Activated T-cell treated with anti-CD3 and anti-CD28 coated beads, Interleukin-2, amount 50 U/mL, for 24 hours (primary cell): ENCODE measurements around the gene NOXO1.
A peak's percentile ranks its signal among the peaks of the same experiment; 100 is the strongest.

Source experiments
- DNase-seq: peaks from one replicate; pipeline ENCODE4 v3.0.0-alpha.2; 2020
- H3K27ac Mint-ChIP-seq: 2 replicates; pipeline ENCODE4 v1.8.0; 2020; ENCODE audit warnings: mild to moderate bottlenecking, mixed read lengths
- H3K27me3 Mint-ChIP-seq: 2 replicates; pipeline ENCODE4 v1.8.0; 2020; ENCODE audit warnings: mixed read lengths
- H3K36me3 Mint-ChIP-seq: 2 replicates; pipeline ENCODE4 v1.8.0; 2020; ENCODE audit warnings: low read depth, mixed read lengths
- H3K4me1 Mint-ChIP-seq: 2 replicates; pipeline ENCODE4 v1.8.0; 2020; ENCODE audit warnings: low read depth, mixed read lengths
- H3K4me3 Mint-ChIP-seq: 2 replicates; pipeline ENCODE4 v1.8.0; 2020; ENCODE audit warnings: mild to moderate bottlenecking, moderate library complexity, mixed read lengths
- H3K9me3 Mint-ChIP-seq: 2 replicates; pipeline ENCODE4 v1.8.0; 2020; ENCODE audit warnings: mixed read lengths

Gene NOXO1, protein sequence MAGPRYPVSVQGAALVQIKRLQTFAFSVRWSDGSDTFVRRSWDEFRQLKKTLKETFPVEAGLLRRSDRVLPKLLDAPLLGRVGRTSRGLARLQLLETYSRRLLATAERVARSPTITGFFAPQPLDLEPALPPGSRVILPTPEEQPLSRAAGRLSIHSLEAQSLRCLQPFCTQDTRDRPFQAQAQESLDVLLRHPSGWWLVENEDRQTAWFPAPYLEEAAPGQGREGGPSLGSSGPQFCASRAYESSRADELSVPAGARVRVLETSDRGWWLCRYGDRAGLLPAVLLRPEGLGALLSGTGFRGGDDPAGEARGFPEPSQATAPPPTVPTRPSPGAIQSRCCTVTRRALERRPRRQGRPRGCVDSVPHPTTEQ

DNA sequence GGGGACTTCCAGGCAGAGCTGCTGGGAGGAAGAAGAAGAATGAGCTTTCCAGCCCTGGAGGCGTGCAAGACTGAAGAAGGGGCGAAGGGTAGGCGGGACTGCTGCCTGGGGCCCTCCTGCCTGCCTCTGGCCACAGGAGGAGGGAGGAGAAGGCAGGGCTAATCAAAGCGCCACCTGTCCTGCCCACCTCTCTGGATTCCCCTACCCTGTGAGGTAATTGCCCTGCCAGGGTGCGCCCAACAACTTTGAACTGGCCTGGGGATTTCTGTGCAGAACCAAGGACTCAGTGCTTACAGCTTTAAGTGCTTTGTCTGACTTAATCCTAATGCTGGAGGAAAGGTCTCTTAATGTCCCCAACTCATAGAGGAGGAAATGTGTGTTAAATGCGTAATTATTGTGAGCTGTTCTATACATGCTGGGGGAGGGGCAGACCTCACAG lies at the start of gene NOXO1:
Gene NOXO1, minus strand, starts transcription at position 72 of the 439 bp plus-strand sequence. CDS start 290 bp downstream, outside the sequence.
- Mint-ChIP-seq H3K4me3 (no peak within 1 kb of the TSS), H3K27ac (peak within 1 kb of the TSS; percentile 66), H3K9me3 (no peaks in the 10 kb centered on the region), H3K27me3 (peaks cover 39% of the 10 kb centered on the region), H3K4me1 (peaks cover 20% of the 10 kb centered on the region), H3K36me3 (peaks cover 43% of the 10 kb centered on the region)
- DNase-seq = no peak

DNA sequence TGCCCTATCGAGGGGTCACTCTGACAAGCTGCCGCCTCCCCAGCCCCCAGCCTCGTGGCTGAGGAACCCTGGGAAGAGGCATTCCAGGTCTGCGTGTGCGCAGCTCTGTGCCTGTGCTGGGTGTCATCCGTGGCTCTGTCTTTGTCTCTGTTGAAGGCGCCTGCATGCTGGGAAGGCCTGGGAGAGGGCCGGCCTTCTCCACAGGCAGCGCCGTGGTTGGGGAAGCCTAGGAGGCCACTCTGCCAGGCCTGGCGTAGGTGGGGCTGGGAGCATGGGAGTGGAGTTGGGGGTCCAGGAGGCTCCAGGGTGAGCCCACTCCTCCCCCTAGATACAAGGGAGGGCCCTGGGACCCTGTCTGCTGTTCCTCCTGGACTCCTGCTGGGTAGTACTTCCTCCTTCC lies 48.8 kb upstream of the NOXO1 start:
- Mint-ChIP-seq H3K36me3 (no peaks in the 10 kb centered on the region), H3K4me1 (peaks cover 9% of the 10 kb centered on the region), H3K27me3 (peaks cover 15% of the 10 kb centered on the region), H3K4me3 (no peak overlapping the region), H3K27ac (no peak overlapping the region), H3K9me3 (no peaks in the 10 kb centered on the region)
- no peak for DNase-seq

DNA sequence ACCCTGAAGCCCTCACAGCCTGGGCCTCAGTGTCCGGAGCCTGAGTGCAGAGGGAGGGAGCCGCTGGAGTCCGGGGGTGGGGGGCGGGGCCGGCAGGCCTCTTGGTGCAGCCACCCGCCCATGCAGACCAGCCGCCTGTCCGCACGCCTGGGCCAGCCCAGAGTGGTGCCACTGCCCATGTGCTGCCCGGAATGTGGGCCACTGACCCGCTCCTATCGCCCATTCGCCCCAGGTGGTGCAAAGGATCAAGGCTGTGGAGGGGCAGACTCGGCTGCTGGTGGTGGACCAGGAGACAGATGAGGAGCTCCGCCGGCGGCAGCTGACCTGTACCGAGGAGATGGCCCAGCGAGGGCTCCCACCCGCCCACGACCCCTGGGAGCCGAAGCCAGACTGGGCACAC lies 48.1 kb upstream of the NOXO1 start:
- no peaks in the 10 kb centered on the region for H3K9me3 Mint-ChIP-seq
- peaks cover 15% of the 10 kb centered on the region for H3K27me3 Mint-ChIP-seq
- no peak overlapping the region for H3K4me3 Mint-ChIP-seq
- H3K36me3 Mint-ChIP-seq = no peaks in the 10 kb centered on the region
- DNase-seq = no peak
- H3K4me1 Mint-ChIP-seq = peaks cover 9% of the 10 kb centered on the region
- no peak overlapping the region for H3K27ac Mint-ChIP-seq

- no peak for DNase-seq
- H3K4me1 Mint-ChIP-seq = peaks cover 12% of the 10 kb centered on the region
- H3K4me3 Mint-ChIP-seq = no peak overlapping the region
- H3K36me3 Mint-ChIP-seq = no peaks in the 10 kb centered on the region
- H3K27ac Mint-ChIP-seq = no peak overlapping the region
- peaks cover 17% of the 10 kb centered on the region for H3K27me3 Mint-ChIP-seq
- H3K9me3 Mint-ChIP-seq = no peaks in the 10 kb centered on the region
These were observed 47.5 kb upstream of the NOXO1 start for GRCh38 chr16:2028620-2029220.

- Mint-ChIP-seq H3K9me3 (no peaks in the 10 kb centered on the region), H3K36me3 (no peaks in the 10 kb centered on the region), H3K4me3 (no peak overlapping the region)
These were observed 46.9 kb upstream of the NOXO1 start for GRCh38 chr16:2028146-2028545.

DNA sequence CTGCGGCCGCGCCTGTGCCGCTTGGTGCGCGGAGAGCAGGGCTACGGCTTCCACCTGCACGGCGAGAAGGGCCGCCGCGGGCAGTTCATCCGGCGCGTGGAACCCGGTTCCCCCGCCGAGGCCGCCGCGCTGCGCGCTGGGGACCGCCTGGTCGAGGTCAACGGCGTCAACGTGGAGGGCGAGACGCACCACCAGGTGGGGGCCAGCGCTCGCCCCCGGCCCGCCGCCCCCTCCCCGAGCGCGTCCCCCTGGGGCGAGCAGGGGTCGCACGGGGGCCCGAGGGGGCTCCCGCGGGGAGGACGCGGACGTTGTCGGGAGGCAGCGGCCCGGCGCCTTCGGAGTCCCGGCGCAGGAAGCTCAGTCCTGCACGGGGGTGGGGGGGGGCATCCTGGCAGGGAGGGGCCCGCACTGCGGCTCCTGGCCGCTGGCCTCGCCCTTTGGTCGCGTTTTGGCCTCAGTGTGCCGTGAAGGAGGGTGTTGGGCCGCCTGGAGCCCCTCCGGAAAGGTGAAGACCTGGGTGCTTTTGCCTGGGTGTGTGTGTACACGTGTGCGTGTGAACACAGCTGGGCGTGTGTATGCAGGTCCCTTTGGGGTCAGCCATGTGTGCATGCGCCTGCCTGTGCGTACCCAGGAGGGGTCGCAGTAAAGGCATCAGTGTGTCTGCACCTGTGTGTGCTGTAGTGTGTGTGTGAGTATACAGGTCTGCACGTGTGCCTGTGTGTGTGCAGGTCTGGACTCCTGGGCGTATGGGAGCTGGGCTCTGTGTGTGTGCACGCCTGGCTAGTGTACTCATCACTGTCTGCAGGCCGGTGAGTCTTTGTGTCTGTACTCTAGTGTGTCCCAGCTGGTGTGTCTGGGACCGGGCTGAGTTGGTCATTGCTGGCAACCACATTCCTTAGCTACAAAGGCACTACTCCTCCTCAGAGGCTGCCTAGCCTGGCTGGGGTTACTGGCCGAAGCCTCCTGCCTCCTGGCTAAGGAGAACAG lies 46.0 kb upstream of the NOXO1 start:
- Mint-ChIP-seq H3K27ac (no peak overlapping the region), H3K4me1 (peaks cover 21% of the 10 kb centered on the region), H3K9me3 (no peaks in the 10 kb centered on the region), H3K4me3 (peak overlapping the region; percentile 60), H3K36me3 (no peaks in the 10 kb centered on the region), H3K27me3 (peaks cover 25% of the 10 kb centered on the region)
- DNase-seq = peak; percentile 57

More at GRCh38 chr16:2028146-2028545, 46.9 kb upstream of the NOXO1 start:
- H3K27ac Mint-ChIP-seq = no peak overlapping the region
- H3K4me1 Mint-ChIP-seq = peaks cover 14% of the 10 kb centered on the region
- no peak for DNase-seq
- peaks cover 17% of the 10 kb centered on the region for H3K27me3 Mint-ChIP-seq

DNA sequence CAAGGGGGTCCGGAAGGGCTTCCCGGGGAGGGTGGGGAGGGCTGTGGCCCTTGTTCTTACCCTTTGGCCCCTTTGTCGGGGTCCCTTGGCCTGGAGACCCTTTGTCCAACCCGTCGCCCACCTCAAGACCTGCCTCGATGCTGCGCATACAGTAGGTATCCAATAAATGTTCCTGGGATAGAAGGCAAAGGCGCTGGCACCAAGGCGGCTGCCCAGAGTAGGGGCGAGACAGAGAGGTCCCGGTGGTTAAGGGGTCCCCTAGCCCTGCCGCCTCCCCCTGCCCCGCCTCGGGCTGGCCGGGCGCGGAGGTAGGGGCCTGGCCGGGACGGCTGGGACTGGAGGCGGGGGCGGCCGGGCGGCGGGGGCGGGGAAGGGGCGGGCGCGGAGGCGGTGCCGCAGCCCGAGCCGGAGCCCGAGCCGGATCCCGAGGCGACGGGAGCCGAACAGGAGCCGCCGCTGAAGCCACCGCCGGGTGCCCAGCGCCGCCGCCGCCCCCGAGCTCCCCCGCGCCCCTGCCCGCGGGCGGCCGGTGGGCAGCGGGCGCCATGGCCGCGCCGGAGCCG lies 45.3 kb upstream of the NOXO1 start, which contains the start of gene NHERF2:
Gene NHERF2, plus strand, starts transcription at position 442 of the 563 bp plus-strand sequence. Its CDS starts 104 bp downstream, at position 546.
- H3K27ac Mint-ChIP-seq = no peak within 1 kb of the TSS
- peak; percentile 51 for DNase-seq

DNA sequence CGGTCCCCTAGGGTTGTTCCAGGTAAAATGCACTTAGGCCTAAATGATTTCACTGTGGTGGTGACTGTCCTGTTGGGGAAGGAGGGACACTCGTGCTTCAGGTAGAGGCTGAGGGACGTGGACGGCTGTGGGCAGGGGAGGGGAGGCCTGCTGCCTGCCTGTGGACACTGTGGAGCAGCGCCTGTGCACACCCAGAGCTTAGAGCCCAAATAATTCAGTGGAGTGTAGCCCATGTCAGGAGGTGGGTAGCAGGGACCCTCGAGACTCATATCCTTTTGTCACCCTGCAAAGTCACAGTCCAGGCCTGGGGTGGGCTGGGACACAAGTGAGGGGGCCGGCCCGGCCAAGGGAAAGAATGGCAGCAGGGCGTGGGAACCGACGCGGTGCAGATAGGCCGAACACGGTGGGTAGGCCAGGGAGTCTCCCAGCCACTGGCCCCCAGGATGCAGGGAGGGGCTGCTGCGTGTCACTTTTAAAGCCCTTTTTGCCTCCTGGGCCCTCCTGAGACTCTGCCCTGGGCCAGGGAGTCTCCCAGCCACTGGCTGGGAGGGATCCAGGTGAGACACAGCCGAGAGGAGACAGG lies 44.7 kb upstream of the NOXO1 start:
- Mint-ChIP-seq H3K4me3 (no peak overlapping the region), H3K27ac (no peak overlapping the region)
- no peak for DNase-seq

More for the DNA sequence above, 45.3 kb upstream of the NOXO1 start, which contains the start of gene NHERF2:
- Mint-ChIP-seq H3K36me3 (no peaks in the 10 kb centered on the region), H3K27me3 (peaks cover 33% of the 10 kb centered on the region), H3K9me3 (no peaks in the 10 kb centered on the region), H3K4me3 (peak within 1 kb of the TSS; percentile 60), H3K4me1 (peaks cover 21% of the 10 kb centered on the region)

GRCh38 chr16:2025251-2025650 lies 44.0 kb upstream of the NOXO1 start:
- H3K4me1 Mint-ChIP-seq = peaks cover 25% of the 10 kb centered on the region
- no peak for DNase-seq
- H3K27ac Mint-ChIP-seq = no peak overlapping the region
- peaks cover 44% of the 10 kb centered on the region for H3K27me3 Mint-ChIP-seq
- H3K36me3 Mint-ChIP-seq = no peaks in the 10 kb centered on the region
- no peak overlapping the region for H3K4me3 Mint-ChIP-seq
- H3K9me3 Mint-ChIP-seq = no peaks in the 10 kb centered on the region

More for the DNA sequence above, 44.7 kb upstream of the NOXO1 start:
- Mint-ChIP-seq H3K9me3 (no peaks in the 10 kb centered on the region), H3K27me3 (peaks cover 37% of the 10 kb centered on the region), H3K36me3 (no peaks in the 10 kb centered on the region), H3K4me1 (peaks cover 21% of the 10 kb centered on the region)

DNA sequence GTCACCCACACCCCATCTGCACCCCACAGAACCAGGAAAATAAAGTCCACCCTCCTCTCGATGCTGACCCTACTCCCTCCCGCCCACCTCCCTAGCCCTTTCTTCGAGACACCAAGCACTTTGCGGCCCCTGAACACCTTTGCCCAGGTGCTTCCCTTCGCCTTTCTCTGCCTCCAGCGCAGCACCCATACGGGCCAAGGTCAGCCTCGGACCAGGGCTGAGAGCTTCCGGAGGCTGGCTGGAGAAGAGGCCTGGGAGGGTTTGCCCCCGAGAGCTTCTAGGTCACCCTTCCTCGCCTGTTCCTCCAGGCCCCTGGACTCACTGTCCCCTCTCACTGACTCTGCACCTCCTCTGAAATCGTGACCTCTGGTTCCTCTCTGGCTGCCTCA lies 42.8 kb upstream of the NOXO1 start:
- Mint-ChIP-seq H3K4me1 (peaks cover 25% of the 10 kb centered on the region), H3K4me3 (no peak overlapping the region), H3K9me3 (no peaks in the 10 kb centered on the region), H3K36me3 (no peaks in the 10 kb centered on the region), H3K27me3 (peaks cover 52% of the 10 kb centered on the region), H3K27ac (no peak overlapping the region)
- no peak for DNase-seq

DNA sequence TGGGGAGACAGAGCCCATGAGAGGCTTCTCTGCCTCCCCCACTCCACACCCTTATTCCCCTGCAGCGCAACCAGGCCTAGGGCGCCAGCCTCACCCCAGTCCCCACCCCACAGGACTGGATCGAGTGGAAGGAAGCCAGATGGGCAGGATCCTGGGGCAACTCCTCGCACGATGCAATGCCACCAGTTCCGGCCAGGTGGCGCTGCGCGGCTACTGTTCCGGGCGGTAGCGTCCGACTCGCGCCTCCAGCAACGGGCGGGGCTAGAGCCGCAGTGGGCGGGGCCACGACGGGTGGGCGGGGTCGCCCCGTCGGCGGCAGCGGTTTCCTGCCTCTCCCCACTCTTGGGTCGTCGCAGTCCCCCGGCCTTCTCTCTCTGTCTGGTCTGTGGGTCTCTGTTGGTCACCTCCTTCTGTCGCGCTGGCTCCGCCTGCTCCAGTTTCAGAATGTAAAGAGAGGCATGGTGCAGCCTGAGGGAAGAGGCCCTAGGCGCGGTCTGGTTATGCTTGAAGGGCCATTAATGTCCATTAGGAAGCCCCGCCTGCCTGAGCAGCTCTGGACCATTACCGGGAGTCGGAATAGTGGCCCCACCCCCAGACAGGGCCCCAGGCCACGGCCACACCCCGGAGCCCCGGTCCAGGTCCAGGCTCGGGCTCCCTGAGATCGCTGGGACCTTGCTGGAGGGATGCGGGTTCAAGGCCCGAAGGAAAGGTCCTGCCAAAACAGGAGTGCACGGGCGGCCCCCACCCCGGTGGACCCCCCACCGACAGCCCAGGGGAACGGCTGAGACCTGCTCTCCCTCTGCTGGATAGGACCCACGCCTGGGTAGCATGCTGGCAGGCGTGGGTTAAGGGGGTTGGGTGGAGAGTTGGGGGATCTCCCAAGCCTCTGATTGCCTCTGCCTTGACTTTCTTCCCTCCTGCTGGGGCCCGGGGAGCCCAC lies 42.1 kb upstream of the NOXO1 start:
- H3K4me3 Mint-ChIP-seq = peak overlapping the region; percentile 68
- DNase-seq = peak; percentile 99
- H3K27me3 Mint-ChIP-seq = peaks cover 57% of the 10 kb centered on the region
- H3K4me1 Mint-ChIP-seq = peaks cover 25% of the 10 kb centered on the region
- H3K36me3 Mint-ChIP-seq = no peaks in the 10 kb centered on the region
- H3K27ac Mint-ChIP-seq = peak overlapping the region; percentile 47
- no peaks in the 10 kb centered on the region for H3K9me3 Mint-ChIP-seq

DNA sequence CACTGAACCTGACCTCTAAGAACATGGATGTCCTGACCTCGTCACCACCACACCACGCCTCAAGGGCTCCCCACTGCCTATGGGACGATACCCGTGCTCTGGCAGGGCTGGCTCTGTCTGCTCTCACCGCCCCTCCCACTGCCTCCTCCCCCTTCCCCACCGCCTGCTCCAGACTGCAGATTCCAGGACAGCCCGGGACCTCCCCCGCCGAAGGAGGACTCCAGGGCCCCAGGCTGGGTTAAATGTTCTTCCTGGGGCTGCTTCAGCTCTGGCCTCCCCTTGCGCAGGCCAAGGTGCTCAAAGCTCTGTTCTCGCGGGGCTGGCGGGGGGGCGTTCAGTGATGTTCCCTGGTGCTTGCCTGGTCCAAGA lies 41.4 kb upstream of the NOXO1 start:
- Mint-ChIP-seq H3K27ac (no peak overlapping the region), H3K27me3 (peaks cover 54% of the 10 kb centered on the region), H3K4me3 (peak overlapping the region; percentile 68), H3K36me3 (no peaks in the 10 kb centered on the region), H3K9me3 (no peaks in the 10 kb centered on the region), H3K4me1 (peaks cover 25% of the 10 kb centered on the region)
- no peak for DNase-seq
